HL-60/S4 treated with retinoic acid at 250 ng/mL for 4 days and 3 days (cell line): Measurements from ENCODE around the gene SIX2.
"Not testable (repeated sequence)": the region's sequence is repeated elsewhere in the genome, so short reads cannot be mapped to it uniquely, and the experiment has no call there.

ENCODE experiments used
- in situ Hi-C: fragments of 300-500 bp; cut with MboI; formaldehyde crosslinking; loops from 2 replicates; pipeline ENCODE4 v1.7.0; 2022; ENCODE audit warnings: low sequenced_read_pairs

The SIX2 gene

DNA sequence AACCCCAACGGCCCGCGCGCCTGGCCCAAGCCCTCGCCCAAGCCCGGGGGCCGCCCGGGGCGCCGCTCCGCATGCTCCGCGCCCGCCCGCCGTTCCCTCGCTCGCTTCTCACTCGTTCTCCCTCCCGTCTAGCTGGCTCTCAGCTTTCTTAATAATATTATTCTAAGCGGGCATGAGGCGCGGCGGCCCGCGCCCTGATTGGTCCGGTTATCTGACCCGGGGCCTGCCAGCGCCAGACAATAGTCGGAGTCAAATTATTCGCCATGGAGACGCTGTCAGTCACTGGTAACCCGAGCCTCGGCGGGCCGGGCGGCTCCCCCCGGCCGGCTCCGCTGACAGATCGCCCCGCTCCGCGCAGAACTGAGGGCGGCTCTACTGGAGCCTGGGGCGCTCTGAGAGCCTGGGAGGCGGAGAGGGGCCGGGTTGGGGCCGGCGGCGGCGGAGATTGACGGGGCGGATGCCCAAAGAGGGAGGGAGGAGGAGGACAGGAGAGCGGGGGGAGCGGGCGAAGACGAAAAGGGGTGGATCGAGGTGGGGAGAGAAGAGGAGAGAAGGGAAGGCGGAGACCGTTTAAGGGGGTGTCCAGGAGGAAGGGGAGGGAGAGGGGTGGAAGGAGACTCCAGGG is at the start of gene SIX2:
TSS of gene SIX2 (minus strand) at position 150 of the 625 bp plus-strand sequence. CDS start 342 bp downstream, outside the sequence.
- in situ Hi-C loops, result no loop called here

- in situ Hi-C loops, result no loop called here
Measured at GRCh38 chr2:45055162-45055605, 45.9 kb upstream of the SIX2 start.

DNA sequence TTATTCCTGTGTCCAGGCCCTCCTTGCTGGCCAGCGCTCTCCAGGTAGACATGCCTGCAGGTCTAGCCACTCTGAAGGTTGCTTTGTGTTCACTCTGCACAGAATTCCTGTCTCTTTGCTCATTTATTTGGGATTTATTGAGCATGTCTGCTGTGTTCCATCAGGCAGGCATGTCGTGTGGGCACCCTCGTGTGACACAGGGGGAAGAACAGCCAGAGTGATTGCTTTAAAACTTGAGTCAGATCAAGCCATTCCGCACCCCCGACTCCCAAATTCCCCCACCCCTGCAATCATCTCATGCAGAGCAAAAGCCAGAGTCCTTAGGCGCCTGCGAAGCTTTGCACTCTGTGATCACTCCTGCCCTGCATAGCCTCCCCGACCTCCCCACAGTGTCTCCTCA is 44.7 kb upstream of the SIX2 start:
- in situ Hi-C loops, result no loop called here

GRCh38 chr2:45052388-45052928 is 43.2 kb upstream of the SIX2 start:
- in situ Hi-C loops, result no loop called here

DNA sequence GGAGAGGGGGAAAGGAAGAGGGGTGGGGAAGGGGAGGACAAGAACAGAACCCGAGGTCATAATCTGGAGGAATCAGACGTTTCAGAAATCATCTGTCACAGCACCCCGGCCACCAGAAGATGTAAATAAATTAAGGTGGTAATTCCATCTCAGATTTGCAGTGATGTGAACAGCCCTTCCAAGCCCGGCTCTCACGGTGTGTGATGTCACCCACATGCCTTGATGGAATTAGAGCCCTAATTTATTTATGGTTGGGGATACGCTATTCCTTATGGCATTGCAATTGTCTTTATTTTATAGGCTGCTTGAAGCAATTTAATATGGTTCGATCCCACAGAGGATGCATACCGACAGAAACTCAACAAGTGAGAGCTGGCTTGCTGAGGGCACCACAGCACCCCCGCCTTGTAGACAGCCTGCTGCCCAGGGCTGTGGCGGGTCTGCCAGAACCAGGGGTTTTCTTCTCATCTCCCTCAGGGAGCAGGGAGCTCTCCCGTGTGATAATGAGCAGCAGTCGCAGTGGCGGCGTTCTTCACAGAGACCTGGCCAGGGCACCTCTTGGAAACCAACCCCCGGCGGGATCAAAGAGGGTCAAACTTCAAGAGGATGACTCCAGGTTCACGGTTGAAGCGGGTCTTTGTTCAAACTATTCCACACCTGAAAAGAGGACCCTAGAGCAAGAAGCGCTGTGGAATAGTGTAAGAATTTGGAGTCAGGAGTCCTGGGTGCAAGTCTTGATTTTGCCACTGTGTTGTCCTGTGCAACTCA is 40.5 kb upstream of the SIX2 start:
- in situ Hi-C loops, result no loop called here

DNA sequence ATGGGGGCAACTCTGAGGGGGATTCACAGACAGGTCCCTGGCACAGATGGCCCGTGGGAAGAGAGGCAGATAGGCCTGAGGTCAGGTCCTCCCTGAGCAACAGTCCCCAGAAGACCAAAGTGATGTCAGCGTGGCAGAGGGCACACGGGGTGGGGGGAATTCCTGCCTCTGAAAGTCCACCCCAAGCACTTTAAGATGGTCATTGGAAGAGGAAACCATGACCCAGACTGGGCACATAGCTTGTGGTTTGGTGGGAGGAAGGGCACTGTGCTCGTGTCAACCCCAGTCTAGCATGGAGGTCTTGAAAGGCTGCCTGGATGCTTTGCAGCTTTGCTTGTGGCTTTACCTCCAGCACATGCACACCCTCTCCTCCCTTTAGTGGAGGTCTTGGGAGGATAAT is 38.0 kb upstream of the SIX2 start:
- in situ Hi-C loops, result no loop called here

DNA sequence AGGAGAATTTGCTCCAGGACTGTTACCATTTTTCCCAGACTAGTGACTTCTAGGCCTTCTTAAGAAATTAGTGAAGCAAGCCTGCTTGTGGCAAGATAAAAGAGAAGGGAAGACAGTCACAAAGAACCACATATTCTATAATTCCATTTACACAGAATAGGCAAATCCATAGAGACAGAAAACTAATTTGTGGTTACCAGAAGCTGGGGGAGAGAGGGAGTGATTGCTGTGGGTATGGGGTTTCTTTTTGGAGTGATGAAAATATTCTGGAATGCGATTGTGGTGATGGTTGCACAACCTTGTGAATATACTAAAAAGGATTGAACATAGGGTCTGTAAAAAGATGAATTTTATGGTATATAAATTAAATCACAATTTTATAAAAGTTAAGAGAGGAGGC is 37.5 kb upstream of the SIX2 start:
- in situ Hi-C loops, result no loop called here

GRCh38 chr2:45045706-45046105 is 36.5 kb upstream of the SIX2 start:
- in situ Hi-C loops, result no loop called here

DNA sequence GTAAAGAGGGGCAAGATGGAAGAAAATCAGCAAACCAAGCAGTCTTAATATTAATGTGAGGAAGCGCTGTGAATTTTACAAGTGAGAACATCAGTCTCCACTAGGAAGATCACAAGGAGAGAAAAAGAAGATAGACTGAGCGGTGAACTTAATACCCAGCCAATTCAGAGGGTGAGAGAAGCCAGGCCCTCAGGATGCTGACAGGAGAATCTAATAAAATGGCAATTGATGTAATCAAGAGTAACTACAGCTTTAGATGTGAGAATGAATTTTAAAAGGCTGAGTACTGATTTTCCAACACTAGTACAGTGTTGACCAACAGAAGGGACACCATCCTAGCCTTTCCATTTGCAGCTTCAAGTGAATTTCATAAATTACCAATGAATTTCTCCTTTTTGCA is 35.7 kb upstream of the SIX2 start:
- in situ Hi-C loops, result no loop called here

GRCh38 chr2:45043174-45043573 is 33.9 kb upstream of the SIX2 start:
- in situ Hi-C loops, result no loop called here

DNA sequence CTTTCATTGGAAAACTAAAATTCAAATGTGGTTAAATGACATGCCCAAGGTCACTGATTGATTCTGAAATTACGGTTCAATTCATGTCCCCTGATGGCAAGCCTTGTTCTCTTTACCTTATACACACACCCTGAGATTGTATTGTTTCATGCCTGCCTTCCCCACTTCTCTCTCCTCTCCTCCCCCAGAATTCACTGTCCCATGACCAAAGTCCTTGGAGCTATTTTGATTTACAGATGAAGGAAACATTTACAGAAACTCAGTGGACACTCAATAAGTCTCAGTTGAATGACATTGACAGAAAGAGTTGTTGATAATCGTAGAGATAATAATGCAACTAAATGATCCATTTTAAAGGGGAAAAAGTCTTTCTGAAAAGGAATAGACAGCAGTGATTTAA is 33.1 kb upstream of the SIX2 start:
- in situ Hi-C loops, result no loop called here

DNA sequence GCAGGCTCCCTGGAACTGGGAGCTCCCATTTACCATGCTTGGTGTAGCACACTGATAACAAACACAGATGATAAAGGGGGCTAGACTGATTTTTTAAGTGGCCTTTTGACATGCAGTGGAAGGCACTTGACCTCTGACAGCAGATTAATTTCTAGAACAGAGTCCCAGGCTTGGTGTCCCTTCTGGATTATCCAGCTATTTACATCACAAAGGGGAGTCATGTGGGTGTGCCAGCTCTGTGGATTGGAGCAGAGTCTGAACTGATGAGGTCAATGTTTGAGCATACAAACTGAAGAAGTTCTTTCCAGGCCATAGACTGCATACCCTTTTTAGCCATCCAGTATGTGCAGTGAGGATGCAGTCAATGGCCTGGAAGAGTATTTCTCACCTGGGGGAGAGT is 31.5 kb upstream of the SIX2 start:
- in situ Hi-C loops, result no loop called here

GRCh38 chr2:45039804-45040203 is 30.6 kb upstream of the SIX2 start:
- in situ Hi-C loops, result not testable (repeated sequence)

- in situ Hi-C loops, result not testable (repeated sequence)
Measured at GRCh38 chr2:45038861-45039260, 29.6 kb upstream of the SIX2 start.

DNA sequence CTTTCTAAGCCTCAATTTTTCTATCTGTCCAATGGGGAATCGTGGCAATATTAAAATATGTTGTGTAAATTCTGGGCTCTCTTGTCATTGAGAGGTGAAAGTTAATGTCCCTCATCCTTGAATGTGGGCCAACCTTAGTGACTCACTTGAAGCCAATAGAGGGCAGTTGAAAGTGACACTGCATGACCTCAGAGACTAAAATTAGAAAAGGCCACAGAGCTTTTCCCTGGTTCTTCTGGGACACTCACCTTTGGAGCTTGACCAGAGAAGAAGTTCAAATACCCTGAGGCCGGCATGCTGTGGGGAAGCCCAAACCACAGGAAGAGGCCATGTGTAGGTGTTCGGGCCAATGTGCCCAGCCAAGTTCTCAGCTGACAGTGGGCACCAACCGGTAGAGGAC is 24.1 kb upstream of the SIX2 start:
- in situ Hi-C loops, result no loop called here

- in situ Hi-C loops, result no loop called here
Measured at GRCh38 chr2:45031028-45031427, 21.8 kb upstream of the SIX2 start.

- in situ Hi-C loops, result no loop called here
Measured at GRCh38 chr2:45030553-45030952, 21.3 kb upstream of the SIX2 start.

GRCh38 chr2:45029215-45029614 is 20.0 kb upstream of the SIX2 start:
- in situ Hi-C loops, result no loop called here

GRCh38 chr2:45028276-45028675 is 19.0 kb upstream of the SIX2 start:
- in situ Hi-C loops, result no loop called here

- in situ Hi-C loops, result no loop called here
Measured at GRCh38 chr2:45026924-45027450, 17.7 kb upstream of the SIX2 start.

GRCh38 chr2:45024600-45025291 is 15.5 kb upstream of the SIX2 start:
- in situ Hi-C loops, result no loop called here
